ENCODE data around the gene NTM. TPM values are rescaled to one million over a fixed set of nuclear protein-coding genes. Genes with fewer than 3 reads are reported as not detected.

The NTM gene
- total and polyA plus RNA-seq, 2 of the 8 experiments (the other 6 are each of a cell fraction or from before 2014, with no cell fraction given), result 13.4 to 20.0 TPM

- TF ChIP-seq, protein P1, sequence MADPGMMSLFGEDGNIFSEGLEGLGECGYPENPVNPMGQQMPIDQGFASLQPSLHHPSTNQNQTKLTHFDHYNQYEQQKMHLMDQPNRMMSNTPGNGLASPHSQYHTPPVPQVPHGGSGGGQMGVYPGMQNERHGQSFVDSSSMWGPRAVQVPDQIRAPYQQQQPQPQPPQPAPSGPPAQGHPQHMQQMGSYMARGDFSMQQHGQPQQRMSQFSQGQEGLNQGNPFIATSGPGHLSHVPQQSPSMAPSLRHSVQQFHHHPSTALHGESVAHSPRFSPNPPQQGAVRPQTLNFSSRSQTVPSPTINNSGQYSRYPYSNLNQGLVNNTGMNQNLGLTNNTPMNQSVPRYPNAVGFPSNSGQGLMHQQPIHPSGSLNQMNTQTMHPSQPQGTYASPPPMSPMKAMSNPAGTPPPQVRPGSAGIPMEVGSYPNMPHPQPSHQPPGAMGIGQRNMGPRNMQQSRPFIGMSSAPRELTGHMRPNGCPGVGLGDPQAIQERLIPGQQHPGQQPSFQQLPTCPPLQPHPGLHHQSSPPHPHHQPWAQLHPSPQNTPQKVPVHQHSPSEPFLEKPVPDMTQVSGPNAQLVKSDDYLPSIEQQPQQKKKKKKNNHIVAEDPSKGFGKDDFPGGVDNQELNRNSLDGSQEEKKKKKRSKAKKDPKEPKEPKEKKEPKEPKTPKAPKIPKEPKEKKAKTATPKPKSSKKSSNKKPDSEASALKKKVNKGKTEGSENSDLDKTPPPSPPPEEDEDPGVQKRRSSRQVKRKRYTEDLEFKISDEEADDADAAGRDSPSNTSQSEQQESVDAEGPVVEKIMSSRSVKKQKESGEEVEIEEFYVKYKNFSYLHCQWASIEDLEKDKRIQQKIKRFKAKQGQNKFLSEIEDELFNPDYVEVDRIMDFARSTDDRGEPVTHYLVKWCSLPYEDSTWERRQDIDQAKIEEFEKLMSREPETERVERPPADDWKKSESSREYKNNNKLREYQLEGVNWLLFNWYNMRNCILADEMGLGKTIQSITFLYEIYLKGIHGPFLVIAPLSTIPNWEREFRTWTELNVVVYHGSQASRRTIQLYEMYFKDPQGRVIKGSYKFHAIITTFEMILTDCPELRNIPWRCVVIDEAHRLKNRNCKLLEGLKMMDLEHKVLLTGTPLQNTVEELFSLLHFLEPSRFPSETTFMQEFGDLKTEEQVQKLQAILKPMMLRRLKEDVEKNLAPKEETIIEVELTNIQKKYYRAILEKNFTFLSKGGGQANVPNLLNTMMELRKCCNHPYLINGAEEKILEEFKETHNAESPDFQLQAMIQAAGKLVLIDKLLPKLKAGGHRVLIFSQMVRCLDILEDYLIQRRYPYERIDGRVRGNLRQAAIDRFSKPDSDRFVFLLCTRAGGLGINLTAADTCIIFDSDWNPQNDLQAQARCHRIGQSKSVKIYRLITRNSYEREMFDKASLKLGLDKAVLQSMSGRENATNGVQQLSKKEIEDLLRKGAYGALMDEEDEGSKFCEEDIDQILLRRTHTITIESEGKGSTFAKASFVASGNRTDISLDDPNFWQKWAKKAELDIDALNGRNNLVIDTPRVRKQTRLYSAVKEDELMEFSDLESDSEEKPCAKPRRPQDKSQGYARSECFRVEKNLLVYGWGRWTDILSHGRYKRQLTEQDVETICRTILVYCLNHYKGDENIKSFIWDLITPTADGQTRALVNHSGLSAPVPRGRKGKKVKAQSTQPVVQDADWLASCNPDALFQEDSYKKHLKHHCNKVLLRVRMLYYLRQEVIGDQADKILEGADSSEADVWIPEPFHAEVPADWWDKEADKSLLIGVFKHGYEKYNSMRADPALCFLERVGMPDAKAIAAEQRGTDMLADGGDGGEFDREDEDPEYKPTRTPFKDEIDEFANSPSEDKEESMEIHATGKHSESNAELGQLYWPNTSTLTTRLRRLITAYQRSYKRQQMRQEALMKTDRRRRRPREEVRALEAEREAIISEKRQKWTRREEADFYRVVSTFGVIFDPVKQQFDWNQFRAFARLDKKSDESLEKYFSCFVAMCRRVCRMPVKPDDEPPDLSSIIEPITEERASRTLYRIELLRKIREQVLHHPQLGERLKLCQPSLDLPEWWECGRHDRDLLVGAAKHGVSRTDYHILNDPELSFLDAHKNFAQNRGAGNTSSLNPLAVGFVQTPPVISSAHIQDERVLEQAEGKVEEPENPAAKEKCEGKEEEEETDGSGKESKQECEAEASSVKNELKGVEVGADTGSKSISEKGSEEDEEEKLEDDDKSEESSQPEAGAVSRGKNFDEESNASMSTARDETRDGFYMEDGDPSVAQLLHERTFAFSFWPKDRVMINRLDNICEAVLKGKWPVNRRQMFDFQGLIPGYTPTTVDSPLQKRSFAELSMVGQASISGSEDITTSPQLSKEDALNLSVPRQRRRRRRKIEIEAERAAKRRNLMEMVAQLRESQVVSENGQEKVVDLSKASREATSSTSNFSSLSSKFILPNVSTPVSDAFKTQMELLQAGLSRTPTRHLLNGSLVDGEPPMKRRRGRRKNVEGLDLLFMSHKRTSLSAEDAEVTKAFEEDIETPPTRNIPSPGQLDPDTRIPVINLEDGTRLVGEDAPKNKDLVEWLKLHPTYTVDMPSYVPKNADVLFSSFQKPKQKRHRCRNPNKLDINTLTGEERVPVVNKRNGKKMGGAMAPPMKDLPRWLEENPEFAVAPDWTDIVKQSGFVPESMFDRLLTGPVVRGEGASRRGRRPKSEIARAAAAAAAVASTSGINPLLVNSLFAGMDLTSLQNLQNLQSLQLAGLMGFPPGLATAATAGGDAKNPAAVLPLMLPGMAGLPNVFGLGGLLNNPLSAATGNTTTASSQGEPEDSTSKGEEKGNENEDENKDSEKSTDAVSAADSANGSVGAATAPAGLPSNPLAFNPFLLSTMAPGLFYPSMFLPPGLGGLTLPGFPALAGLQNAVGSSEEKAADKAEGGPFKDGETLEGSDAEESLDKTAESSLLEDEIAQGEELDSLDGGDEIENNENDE (IDR thresholded peaks at IDR 0.05; ENCODE audit: insufficient replicate concordance, low read length), result no peak
- no peak for TF ChIP-seq GABPA (IDR thresholded peaks at IDR 0.05; ENCODE audit: borderline replicate concordance, insufficient read depth, low read length)
- TF ChIP-seq RNF2 (IDR thresholded peaks at IDR 0.05; ENCODE audit: borderline replicate concordance, low read depth, low read length, missing control alignments, poor library complexity, severe bottlenecking), result no peak
- no peak for TF ChIP-seq PHF8 (conservative IDR thresholded peaks at IDR 0.05; ENCODE audit: low read depth, low read length)
- no peak for TF ChIP-seq KDM5A (IDR thresholded peaks at IDR 0.05; ENCODE audit: low read length)
- no peak for TF ChIP-seq CBX8 (IDR thresholded peaks at IDR 0.05; ENCODE audit: borderline replicate concordance, low read depth, low read length)
- TF ChIP-seq SRF (IDR thresholded peaks at IDR 0.05; ENCODE audit: low read depth, low read length), result no peak
- no peak for TF ChIP-seq SIX5 (IDR thresholded peaks at IDR 0.05; ENCODE audit: low read depth, low read length)
- no peak for TF ChIP-seq SP2 (IDR thresholded peaks at IDR 0.05; ENCODE audit: low read length)
Measured at GRCh38 chr11:132284611-132285010, 914.2 kb downstream of the NTM start (continued).
